Measurements from ENCODE around the gene SEC62.

DNA sequence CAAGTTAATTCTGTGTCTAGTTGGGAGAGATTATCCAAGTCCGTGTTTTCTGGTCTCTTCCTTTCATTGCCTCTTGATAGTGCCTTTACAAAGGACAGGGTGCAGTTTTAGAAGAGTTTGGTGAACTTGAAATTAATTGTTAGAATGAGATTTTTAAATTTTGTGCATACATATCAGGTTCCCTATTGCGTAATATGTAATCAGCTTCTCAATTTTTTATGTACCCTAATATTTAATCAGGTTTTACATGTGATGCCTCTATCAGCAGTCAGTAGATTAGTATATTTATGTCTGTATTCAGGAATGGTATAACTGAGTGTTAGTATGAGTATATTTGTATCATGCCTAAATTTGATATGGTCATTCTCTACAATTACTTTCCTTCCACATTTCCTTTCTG, 4.9 kb downstream of the SEC62 start:
- TF ChIP-seq, protein P1, sequence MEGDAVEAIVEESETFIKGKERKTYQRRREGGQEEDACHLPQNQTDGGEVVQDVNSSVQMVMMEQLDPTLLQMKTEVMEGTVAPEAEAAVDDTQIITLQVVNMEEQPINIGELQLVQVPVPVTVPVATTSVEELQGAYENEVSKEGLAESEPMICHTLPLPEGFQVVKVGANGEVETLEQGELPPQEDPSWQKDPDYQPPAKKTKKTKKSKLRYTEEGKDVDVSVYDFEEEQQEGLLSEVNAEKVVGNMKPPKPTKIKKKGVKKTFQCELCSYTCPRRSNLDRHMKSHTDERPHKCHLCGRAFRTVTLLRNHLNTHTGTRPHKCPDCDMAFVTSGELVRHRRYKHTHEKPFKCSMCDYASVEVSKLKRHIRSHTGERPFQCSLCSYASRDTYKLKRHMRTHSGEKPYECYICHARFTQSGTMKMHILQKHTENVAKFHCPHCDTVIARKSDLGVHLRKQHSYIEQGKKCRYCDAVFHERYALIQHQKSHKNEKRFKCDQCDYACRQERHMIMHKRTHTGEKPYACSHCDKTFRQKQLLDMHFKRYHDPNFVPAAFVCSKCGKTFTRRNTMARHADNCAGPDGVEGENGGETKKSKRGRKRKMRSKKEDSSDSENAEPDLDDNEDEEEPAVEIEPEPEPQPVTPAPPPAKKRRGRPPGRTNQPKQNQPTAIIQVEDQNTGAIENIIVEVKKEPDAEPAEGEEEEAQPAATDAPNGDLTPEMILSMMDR (IDR thresholded peaks at IDR 0.05; ENCODE audit: low read length): no peak
- TF ChIP-seq EZH2 (optimal IDR thresholded peaks at IDR 0.05; ENCODE audit: low read depth, low read length) (no peak), EZH2phosphoT487 (IDR thresholded peaks at IDR 0.05; ENCODE audit: low read length) (no peak)

All from MM.1S (cell line).